HS-5 (cell line): ENCODE measurements around the gene FAM124A.

Source experiments
- DNase-seq: peaks from one replicate; pipeline ENCODE4 v3.0.0-alpha.2; 2012; ENCODE audit warnings: low read depth

FAM124A gene

GRCh38 chr13:51308781-51309180, 86.6 kb downstream of the FAM124A start:
- DNase-seq, result no peak

- no peak for DNase-seq
Measured at GRCh38 chr13:51311231-51311630, 89.0 kb downstream of the FAM124A start.

- DNase-seq, result no peak
Measured at GRCh38 chr13:51311957-51312520, 89.8 kb downstream of the FAM124A start.

- DNase-seq, result no peak
Measured at GRCh38 chr13:51313619-51314018, 91.4 kb downstream of the FAM124A start.

- peak; percentile 19 for DNase-seq
Measured at GRCh38 chr13:51317262-51317661, 95.1 kb downstream of the FAM124A start.

GRCh38 chr13:51318015-51318414, 95.8 kb downstream of the FAM124A start:
- DNase-seq, result no peak

- DNase-seq, result no peak
Measured at GRCh38 chr13:51318876-51319275, 96.7 kb downstream of the FAM124A start.

- DNase-seq, result no peak
Measured at GRCh38 chr13:51321836-51322235, 99.6 kb downstream of the FAM124A start.

GRCh38 chr13:51322826-51323225, 100.6 kb downstream of the FAM124A start:
- DNase-seq, result no peak

- DNase-seq, result no peak
Measured at GRCh38 chr13:51323824-51324511, 101.8 kb downstream of the FAM124A start.

- DNase-seq, result no peak
Measured at GRCh38 chr13:51324714-51325420, 102.7 kb downstream of the FAM124A start.

- no peak for DNase-seq
Measured at GRCh38 chr13:51325837-51326236, 103.6 kb downstream of the FAM124A start.

- no peak for DNase-seq
Measured at GRCh38 chr13:51326777-51327176, 104.6 kb downstream of the FAM124A start.

GRCh38 chr13:51327961-51328360, 105.8 kb downstream of the FAM124A start:
- no peak for DNase-seq

- DNase-seq, result no peak
Measured at GRCh38 chr13:51328488-51328887, 106.3 kb downstream of the FAM124A start.

- DNase-seq, result no peak
Measured at GRCh38 chr13:51329606-51330005, 107.4 kb downstream of the FAM124A start.

GRCh38 chr13:51330791-51331190, 108.6 kb downstream of the FAM124A start:
- no peak for DNase-seq

GRCh38 chr13:51331354-51331861, 109.2 kb downstream of the FAM124A start:
- no peak for DNase-seq

- no peak for DNase-seq
Measured at GRCh38 chr13:51332566-51333361, 110.6 kb downstream of the FAM124A start.

- DNase-seq, result no peak
Measured at GRCh38 chr13:51333421-51333820, 111.2 kb downstream of the FAM124A start.

GRCh38 chr13:51333826-51334225, 111.6 kb downstream of the FAM124A start:
- DNase-seq, result no peak
